A673 (cell line): ENCODE results near the gene TNPO2. TPM values are rescaled to one million over a fixed set of nuclear protein-coding genes. Genes with fewer than 3 reads are reported as not detected.

ENCODE experiments used
- BruUV-seq: library from RNA; stranded (reverse); fragments of 400-500 nt; replicated peaks from 2 replicates; lab custom pipeline; 2021; lab: Mats Ljungman, UMichigan
- CTCF ChIA-PET: fragments of 300-600 bp; sonication (Branson Sonifier 250); formaldehyde crosslinking; loops from one replicate; lab custom pipeline; 2022; ENCODE audit warnings: antibody characterized with exemption; lab: Charles Lee
- POLR2A ChIA-PET: fragments of 300-600 bp; sonication (Branson Sonifier 250); formaldehyde crosslinking; loops from one replicate; lab custom pipeline; 2022; ENCODE audit warnings: antibody characterized with exemption; ENCODE audit not compliant: low non-redundant PET; lab: Charles Lee
- DNase-seq: peaks from one replicate; pipeline ENCODE4 v3.0.0-alpha.2; 2015; ENCODE audit warnings: low spot score
- H3K27ac ChIP-seq: fragments of 200-600 bp; sonication (generic); 2 replicates; pipeline ENCODE4 v1.5.1; 2016; ENCODE audit warnings: mixed run types, low read depth, mild to moderate bottlenecking, mixed read lengths, antibody characterized with exemption, low read length; ENCODE audit not compliant: poor library complexity, severe bottlenecking
- H3K27me3 ChIP-seq: fragments of 200-600 bp; sonication (generic); replicated peaks from 2 replicates; pipeline ENCODE4 v1.6.1; 2017; ENCODE audit warnings: mixed run types, low read depth, mild to moderate bottlenecking, mixed read lengths, antibody characterized with exemption, low read length; ENCODE audit not compliant: insufficient read depth, poor library complexity
- H3K36me3 ChIP-seq: fragments of 200-600 bp; sonication (generic); 2 replicates; pipeline ENCODE4 v1.6.1; 2016; ENCODE audit warnings: mixed run types, mild to moderate bottlenecking, mixed read lengths, antibody characterized with exemption, low read length; ENCODE audit not compliant: insufficient read depth, poor library complexity, severe bottlenecking
- H3K4me1 ChIP-seq: fragments of 200-600 bp; sonication (generic); 2 replicates; pipeline ENCODE4 v1.6.1; 2017; ENCODE audit warnings: mixed run types, mild to moderate bottlenecking, mixed read lengths, antibody characterized with exemption, low read length; ENCODE audit not compliant: insufficient read depth, poor library complexity, severe bottlenecking
- H3K4me3 ChIP-seq: fragments of 200-600 bp; sonication (generic); 2 replicates; pipeline ENCODE4 v1.5.1; 2016; ENCODE audit warnings: low read depth, mixed run types, mild to moderate bottlenecking, mixed read lengths, low read length; ENCODE audit not compliant: poor library complexity, severe bottlenecking
- H3K9me3 ChIP-seq: fragments of 200-600 bp; sonication (generic); 2 replicates; pipeline ENCODE4 v1.6.1; 2016; ENCODE audit warnings: mixed run types, low read depth, mild to moderate bottlenecking, mixed read lengths, antibody characterized with exemption, low read length; ENCODE audit not compliant: poor library complexity, severe bottlenecking
- CTCF ChIP-seq: fragments of 300-800, 200-600 bp; sonication (generic); conservative IDR thresholded peaks from 2 replicates; pipeline ENCODE4 v1.5.1; 2017; ENCODE audit warnings: low read depth, mild to moderate bottlenecking, antibody characterized with exemption, low read length, moderate library complexity, mixed read lengths
- EZH2 ChIP-seq: fragments of 200-600 bp; sonication (generic); IDR thresholded peaks from 2 replicates; pipeline ENCODE4 v1.6.1; 2017; ENCODE audit warnings: borderline replicate concordance, low read depth, mild to moderate bottlenecking, mixed read lengths, antibody characterized with exemption, low read length; ENCODE audit not compliant: poor library complexity, severe bottlenecking
- intact Hi-C: fragments of 100-400 bp; cut with micrococcal nuclease; formaldehyde crosslinking; loops from one replicate; pipeline ENCODE4 v1.10.0; 2022; ENCODE audit not compliant: unreplicated experiment
- total RNA-seq: library from RNA; stranded (reverse); gene quantifications from 2 replicates; pipeline ENCODE4 v1.2.3, GENCODE V29; 2021

Gene TNPO2
- total RNA-seq, 1 experiment from 2014 or later, result 150 TPM

GRCh38 chr19:12769689-12770088 is 46.0 kb upstream of the TNPO2 start:
- no peak overlapping the region for H3K27ac ChIP-seq
- POLR2A ChIA-PET, result no interaction called here
- CTCF ChIA-PET, result interaction anchor here (0.6 kb wide), 1 partner anchor 52 kb away, joined by 3 read pairs; no protein-coding TSS in a partner anchor
- H3K4me1 ChIP-seq, result no peaks in the 10 kb centered on the region
- H3K4me3 ChIP-seq, result no peak overlapping the region
- no peaks in the 10 kb centered on the region for H3K9me3 ChIP-seq
- no peaks in the 10 kb centered on the region for H3K36me3 ChIP-seq
- no TSS peak for BruUV-seq
- TF ChIP-seq CTCF (no peak), EZH2 (no peak)
- no peak for DNase-seq
- intact Hi-C loops, result no loop called here
- no peaks in the 10 kb centered on the region for H3K27me3 ChIP-seq

GRCh38 chr19:12767666-12768065 is 43.9 kb upstream of the TNPO2 start:
- POLR2A ChIA-PET, result interaction anchor here (0.6 kb wide), 1 partner anchor 14 kb away, joined by 7 read pairs; no protein-coding TSS in a partner anchor

DNA sequence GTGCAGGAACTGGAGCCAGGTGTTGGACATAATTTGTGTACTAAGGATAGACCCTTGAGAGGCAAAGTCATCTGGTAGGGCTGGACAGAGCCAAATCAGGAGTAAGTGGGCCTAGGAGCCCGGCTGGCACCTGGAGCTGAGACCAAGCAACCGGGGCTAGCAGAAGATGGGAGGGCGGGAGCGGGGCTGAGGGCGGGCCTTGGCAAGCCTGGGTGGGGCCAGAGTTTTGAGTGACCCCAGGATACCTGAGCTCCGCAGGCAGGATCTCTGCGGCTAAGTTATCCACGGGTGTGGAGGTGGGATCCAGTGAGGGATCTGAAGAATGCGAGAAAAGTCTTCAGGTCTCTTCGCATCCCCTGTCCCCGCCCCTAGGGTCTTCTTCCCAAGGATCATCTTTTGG is 43.4 kb upstream of the TNPO2 start:
- TF ChIP-seq EZH2 (no peak), CTCF (no peak)
- intact Hi-C loops, result loop anchor here (2.0 kb wide), 2 partner anchors 30 to 80 kb away; no protein-coding TSS in a partner anchor
- Histone ChIP-seq H3K4me1 (no peaks in the 10 kb centered on the region), H3K4me3 (no peak overlapping the region), H3K36me3 (no peaks in the 10 kb centered on the region), H3K27me3 (no peaks in the 10 kb centered on the region), H3K27ac (no peak overlapping the region), H3K9me3 (no peaks in the 10 kb centered on the region)
- CTCF ChIA-PET, result interaction anchor here (0.6 to 2.6 kb wide), 2 partner anchors 8 to 11 kb away, joined by 8 to 14 read pairs; partner anchors contain the start of gene HOOK2
- no TSS peak for BruUV-seq
- DNase-seq, result no peak
- POLR2A ChIA-PET, result interaction anchor here (0.6 kb wide), 1 partner anchor 14 kb away, joined by 7 read pairs; no protein-coding TSS in a partner anchor

More at GRCh38 chr19:12767666-12768065, 43.9 kb upstream of the TNPO2 start:
- Histone ChIP-seq H3K27me3 (no peaks in the 10 kb centered on the region), H3K27ac (no peak overlapping the region), H3K4me1 (no peaks in the 10 kb centered on the region), H3K4me3 (no peak overlapping the region), H3K9me3 (no peaks in the 10 kb centered on the region), H3K36me3 (no peaks in the 10 kb centered on the region)
- CTCF ChIA-PET, result no interaction called here
- no TSS peak for BruUV-seq
- DNase-seq, result no peak
- TF ChIP-seq EZH2, result no peak
- intact Hi-C loops, result loop anchor here (2.0 kb wide), 2 partner anchors 29 to 79 kb away; no protein-coding TSS in a partner anchor
